ENCODE data around the gene TBCA.

TBCA gene

DNA sequence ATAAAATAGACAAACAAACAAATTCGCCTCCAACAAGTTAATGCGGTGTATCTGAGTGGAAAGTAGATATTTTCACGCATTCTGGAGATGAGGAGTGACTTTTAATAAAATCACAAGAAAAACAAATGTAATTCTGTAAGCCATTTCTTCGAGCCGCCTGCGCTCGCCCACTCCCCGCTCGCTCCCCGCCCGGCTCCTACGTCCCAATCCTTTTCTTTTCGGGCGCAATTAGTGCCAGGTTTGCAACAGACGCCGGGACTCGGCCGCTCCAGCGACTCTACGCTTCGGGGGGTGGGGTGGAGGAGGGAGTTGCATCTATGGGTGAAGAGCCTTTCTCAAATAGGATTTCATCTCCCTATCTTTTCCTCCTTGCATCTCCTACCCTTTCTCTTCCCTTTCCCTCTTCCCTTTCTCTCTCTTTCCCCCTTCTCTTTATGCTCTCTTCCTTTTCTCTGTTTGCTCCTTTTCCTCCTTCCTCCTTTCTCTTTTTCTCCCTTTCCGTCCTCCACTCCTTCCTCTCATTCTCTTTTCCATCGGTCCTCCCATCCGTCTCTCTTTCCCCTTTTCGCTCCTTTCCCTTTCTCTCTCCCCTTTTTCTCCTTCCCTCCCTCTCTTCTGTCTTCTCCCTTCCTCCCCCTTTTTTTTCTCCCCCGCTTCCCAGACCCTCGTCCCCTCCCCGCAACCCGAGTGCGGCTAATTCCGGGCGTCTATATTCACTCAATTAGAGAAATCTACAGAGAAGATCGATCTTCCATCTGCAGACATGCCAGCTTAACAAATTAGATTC lies 131.6 kb downstream of the TBCA start:
- TF ChIP-seq, protein P1, sequence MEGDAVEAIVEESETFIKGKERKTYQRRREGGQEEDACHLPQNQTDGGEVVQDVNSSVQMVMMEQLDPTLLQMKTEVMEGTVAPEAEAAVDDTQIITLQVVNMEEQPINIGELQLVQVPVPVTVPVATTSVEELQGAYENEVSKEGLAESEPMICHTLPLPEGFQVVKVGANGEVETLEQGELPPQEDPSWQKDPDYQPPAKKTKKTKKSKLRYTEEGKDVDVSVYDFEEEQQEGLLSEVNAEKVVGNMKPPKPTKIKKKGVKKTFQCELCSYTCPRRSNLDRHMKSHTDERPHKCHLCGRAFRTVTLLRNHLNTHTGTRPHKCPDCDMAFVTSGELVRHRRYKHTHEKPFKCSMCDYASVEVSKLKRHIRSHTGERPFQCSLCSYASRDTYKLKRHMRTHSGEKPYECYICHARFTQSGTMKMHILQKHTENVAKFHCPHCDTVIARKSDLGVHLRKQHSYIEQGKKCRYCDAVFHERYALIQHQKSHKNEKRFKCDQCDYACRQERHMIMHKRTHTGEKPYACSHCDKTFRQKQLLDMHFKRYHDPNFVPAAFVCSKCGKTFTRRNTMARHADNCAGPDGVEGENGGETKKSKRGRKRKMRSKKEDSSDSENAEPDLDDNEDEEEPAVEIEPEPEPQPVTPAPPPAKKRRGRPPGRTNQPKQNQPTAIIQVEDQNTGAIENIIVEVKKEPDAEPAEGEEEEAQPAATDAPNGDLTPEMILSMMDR (IDR thresholded peaks at IDR 0.05), result no peak

DNA sequence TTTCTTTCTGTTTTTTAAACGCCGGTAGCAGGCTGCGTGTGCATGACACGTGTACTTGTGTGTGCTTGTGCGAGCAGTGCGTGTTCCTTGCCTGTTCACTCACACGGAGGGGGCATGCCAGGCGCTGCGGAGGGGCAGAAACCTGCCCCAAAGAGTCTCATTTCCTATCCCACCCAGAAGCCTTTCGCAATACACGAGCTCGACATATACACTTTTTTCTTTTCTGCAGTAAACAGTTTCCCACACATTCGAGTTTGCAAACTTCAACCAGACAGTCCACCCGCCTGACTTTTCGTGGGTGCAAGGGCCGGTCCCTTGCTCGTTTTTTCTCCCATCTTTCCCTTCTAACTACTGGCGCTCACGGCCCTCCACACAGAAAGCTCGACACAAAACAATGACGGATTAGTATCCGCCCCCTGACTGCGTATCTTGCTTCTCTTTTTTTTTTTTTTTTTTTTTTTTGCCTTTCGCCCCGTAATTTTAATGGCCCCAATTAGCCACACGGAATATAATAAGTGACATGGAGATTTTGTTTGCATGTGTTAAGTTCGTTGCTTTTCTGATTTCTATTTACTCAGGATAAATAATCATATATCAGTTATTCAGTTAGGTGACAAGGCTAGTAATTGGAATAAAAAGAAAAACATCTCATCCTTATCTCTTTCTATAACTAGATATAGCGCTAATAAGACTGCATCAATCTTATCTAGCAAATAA lies 132.3 kb downstream of the TBCA start:
- TF ChIP-seq, protein P1 (IDR thresholded peaks at IDR 0.05), result no peak

DNA sequence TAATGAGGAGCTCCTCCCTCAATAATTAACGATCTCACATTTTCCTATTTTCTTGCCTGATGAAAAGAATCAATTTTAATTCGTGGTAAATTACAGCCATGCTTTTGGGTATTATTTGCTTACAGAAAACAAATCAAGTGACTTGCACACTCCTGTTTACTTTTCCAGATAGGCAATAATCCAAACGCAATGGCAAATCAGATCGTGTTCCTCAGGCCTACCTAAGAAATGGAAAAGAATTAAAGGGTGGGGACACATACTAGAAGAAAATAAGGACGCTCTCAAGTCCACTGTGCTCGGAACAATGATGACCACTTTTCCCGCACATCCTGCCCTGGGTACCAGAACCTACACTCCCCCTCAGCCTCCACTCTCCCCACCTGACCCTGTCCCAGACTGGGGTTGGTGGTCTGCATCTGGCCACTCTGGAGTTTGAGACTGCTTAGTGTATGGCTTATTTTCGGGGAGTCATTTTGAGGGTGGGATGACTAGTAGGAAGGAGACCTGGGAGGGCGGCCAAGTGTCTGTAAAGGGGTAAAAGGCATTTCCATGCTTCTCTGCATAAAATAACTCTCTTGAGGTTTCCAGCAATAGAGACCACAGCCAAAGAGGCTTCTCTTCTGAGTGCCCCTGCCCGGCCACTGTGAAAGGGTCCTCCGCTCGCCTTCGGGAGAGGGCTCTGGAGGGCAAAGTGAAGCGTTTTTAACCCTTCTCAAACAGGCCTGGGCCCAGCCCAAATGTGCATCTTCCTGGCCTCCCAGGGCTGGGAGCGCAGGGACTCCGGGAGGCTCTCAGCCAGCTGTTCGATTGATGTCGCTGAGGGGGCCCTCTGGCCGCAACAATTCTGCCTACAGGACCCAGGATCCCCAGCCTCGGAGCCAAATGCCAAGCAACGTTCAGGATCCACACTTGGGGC lies 133.1 kb downstream of the TBCA start:
- TF ChIP-seq, protein P1 (IDR thresholded peaks at IDR 0.05), result no peak

DNA sequence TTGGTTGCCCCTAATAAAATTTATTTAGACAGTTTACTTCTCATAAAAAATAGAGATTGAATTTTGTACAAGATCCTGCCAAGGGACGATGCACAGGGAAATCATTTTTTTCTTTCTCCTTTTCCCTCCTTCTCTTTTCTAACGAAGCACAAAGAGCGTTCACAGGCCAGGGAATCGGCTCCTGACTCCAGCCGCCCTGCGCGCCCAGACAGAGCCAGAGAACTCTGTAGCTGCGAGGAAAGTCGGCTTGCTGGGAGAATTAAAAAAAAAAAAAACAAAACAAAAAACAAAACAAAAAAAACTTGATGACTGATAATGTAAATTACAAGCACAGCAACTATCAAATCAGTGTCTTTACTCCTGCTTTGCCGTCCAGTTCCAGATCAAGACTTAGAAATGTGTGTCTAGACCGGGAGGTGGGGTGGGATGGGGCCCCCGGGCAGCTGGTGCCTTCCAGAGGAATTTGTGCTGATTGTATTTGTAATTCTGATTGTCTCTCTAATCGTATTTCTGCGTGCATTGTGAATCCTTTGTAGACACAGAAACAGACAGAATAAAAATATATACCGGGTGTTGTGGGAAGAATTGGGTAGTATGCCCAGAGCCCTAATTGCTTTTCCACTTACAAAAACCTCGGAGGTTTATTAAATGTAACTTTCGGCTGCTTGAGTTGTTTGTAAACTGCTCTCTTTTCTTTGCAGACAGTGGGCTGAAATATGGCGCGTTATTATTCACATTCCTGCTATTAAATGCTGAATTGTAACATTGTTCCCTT lies 134.0 kb downstream of the TBCA start:
- TF ChIP-seq, protein P1 (IDR thresholded peaks at IDR 0.05), result no peak

DNA sequence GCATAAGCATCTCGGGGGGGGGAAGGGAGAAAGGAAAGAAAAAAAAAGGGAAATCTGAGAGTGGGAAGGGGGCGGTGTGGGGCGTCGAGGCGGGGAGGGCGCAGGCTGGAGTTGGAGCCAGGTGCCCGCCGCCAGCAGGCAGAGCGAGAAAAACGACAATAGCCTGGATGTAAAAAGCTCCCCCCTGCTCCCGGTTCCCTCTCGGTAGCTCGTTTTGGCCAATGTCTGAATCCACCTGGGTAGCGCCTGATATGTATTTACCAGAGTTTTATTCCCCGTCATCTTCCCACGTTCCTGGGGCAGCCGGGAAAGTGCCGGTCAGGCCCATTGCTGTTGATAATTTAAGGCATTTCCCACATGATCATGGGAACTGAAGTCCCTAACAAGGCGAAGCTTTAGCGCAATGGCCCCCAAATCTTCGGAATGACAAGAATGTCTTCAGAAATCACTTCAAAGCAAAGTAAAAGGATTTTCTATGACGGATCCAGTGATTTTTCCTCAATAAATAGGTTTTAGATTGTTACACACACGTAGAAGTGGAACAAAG lies 134.7 kb downstream of the TBCA start:
- TF ChIP-seq, protein P1 (IDR thresholded peaks at IDR 0.05), result no peak
